Activated CD4-positive, alpha-beta T cell treated with anti-CD3 and anti-CD28 coated beads, Interleukin-2, amount 10 ng/mL, durations not matched to agents 7 days and 5 days (primary cell): ENCODE results near the gene ADIG. TPM values are rescaled to one million over a fixed set of nuclear protein-coding genes. Genes with fewer than 3 reads are reported as not detected.

Experiments
- CTCF ChIA-PET: fragments of 350-600 bp; sonication (Branson Sonifier 250); formaldehyde crosslinking; loops from one replicate; lab custom pipeline; 2021; ENCODE audit warnings: antibody characterized with exemption; lab: Charles Lee
- POLR2A ChIA-PET: fragments of 350-600 bp; sonication (Branson Sonifier 250); formaldehyde crosslinking; loops from one replicate; lab custom pipeline; 2021; ENCODE audit warnings: antibody characterized with exemption; lab: Charles Lee
- DNase-seq: peaks from one replicate; pipeline ENCODE4 v3.0.0-alpha.2; 2020
- H3K27ac Mint-ChIP-seq: one replicate; pipeline ENCODE4 v1.8.0; 2021; ENCODE audit warnings: mild to moderate bottlenecking, moderate library complexity, mixed read lengths
- H3K27me3 Mint-ChIP-seq: one replicate; pipeline ENCODE4 v1.8.0; 2021; ENCODE audit warnings: mixed read lengths
- H3K36me3 Mint-ChIP-seq: one replicate; pipeline ENCODE4 v1.8.0; 2021; ENCODE audit warnings: low read depth, mixed read lengths
- H3K4me1 Mint-ChIP-seq: one replicate; pipeline ENCODE4 v1.8.0; 2021; ENCODE audit warnings: mixed read lengths
- H3K4me3 Mint-ChIP-seq: one replicate; pipeline ENCODE4 v1.8.0; 2021; ENCODE audit warnings: mild to moderate bottlenecking, moderate library complexity, mixed read lengths
- H3K9me3 Mint-ChIP-seq: one replicate; pipeline ENCODE4 v1.8.0; 2021; ENCODE audit warnings: mixed read lengths
- total RNA-seq, 2 experiments: library from RNA; stranded (reverse); gene quantifications; one replicate each; pipeline ENCODE4 v1.2.3, GENCODE V29; 2021

The ADIG gene
- total RNA-seq, 2 experiments from 2014 or later = not detected

DNA sequence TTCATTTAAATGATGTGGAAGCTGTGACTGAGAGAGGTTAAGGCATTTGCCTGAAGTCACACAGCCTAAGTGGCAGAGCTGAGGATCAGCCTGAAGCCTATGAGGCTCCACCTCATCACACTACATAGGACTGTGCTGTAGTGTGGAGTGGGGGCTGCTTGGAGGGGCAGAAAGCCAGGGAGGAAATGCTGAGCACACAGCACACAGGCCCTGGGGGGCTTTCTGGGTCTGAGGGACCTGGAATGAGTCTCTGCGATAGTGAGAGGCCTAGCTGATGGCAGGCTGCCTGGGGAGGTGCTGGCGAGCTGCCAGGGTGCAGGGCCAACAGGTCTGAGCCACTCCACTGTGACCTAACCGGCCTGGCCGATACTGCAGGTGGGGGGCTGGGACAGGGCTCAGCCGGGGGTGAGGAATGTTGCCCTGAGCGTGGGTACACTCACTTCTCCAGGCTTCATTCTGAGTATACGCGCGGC lies 18.4 kb downstream of the ADIG start:
- peaks cover 48% of the 10 kb centered on the region for H3K27me3 Mint-ChIP-seq
- ChIA-PET POLR2A (no interaction called here), CTCF (no interaction called here)
- no peaks in the 10 kb centered on the region for H3K9me3 Mint-ChIP-seq
- no peak for DNase-seq
- no peak overlapping the region for H3K27ac Mint-ChIP-seq
- H3K4me1 Mint-ChIP-seq = peaks cover 8% of the 10 kb centered on the region
- no peak overlapping the region for H3K4me3 Mint-ChIP-seq
- no peaks in the 10 kb centered on the region for H3K36me3 Mint-ChIP-seq

DNA sequence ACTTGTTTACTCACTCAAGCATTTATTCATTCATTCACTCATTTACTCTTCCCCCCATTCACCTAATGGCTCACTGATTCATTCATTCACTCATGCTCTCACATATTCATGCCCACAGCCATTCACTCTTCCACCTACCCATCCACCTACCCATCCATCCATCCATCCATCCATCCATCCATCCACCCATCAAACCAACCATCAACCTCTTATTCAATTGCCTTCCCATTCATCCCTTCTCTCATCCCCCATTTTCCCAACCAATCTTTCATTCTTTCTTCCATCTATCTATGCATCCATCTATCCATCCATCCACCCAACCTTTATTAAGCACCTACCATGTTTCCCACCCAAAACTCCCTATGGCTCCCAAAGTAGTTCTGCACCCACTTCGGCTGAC lies 19.1 kb downstream of the ADIG start:
- POLR2A ChIA-PET = no interaction called here
- H3K4me1 Mint-ChIP-seq = peaks cover 8% of the 10 kb centered on the region
- peaks cover 52% of the 10 kb centered on the region for H3K27me3 Mint-ChIP-seq
- H3K9me3 Mint-ChIP-seq = no peaks in the 10 kb centered on the region
- DNase-seq = no peak
- H3K27ac Mint-ChIP-seq = no peak overlapping the region
- CTCF ChIA-PET = no interaction called here
- no peaks in the 10 kb centered on the region for H3K36me3 Mint-ChIP-seq
- no peak overlapping the region for H3K4me3 Mint-ChIP-seq

DNA sequence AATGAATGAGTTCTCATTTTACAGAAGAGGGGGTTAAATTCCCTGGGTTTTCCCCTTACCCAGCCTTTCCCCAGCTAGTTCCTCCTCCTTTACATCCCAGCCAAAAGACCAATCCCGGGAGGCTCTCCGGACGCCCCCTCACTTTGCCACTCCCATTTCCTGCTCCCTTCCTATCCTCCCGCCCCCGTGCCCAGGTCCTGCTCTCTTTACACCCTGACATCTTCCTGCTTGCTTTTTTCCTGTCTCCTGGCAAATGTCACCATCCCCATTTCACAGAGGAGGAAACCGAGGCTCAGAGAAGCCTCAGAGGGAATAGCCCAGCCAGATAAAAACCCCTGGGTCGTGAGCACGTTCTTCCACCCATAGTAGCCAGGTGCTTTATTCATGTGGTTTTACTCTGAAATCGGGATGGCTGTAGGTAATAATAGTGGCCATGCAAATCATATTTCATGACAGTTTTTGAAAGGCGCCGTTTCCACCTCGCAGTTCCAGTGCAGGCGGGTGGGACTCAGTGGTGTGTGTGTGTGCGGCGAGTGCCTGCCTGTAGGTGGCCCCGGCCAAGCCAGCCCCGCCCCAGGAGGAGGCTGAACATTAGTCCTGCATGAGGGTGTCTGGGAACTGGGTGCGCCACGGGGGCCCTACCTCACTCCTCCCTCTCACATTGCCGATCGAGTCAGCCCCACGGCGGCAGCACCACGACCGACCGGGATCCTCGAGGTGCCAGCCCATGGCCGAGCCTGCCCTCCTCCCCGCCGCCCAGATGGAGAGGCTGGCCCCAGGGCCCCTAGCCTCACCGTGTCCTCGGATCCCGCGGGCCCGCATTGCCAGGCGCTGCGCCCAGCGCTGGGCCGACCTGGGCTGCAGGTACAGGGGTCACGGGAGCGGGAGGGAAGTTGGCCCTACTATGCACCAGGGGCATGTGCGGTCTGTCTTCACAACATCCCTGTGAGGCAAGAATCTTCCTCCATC lies 20.5 kb downstream of the ADIG start, which contains the start of gene ARHGAP40:
Gene ARHGAP40, plus strand, starts transcription at position 594 of the 969 bp plus-strand sequence.
- DNase-seq = no peak
- Mint-ChIP-seq H3K9me3 (no peaks in the 10 kb centered on the region), H3K27ac (no peak within 1 kb of the TSS), H3K27me3 (peaks cover 60% of the 10 kb centered on the region), H3K4me3 (no peak within 1 kb of the TSS), H3K36me3 (no peaks in the 10 kb centered on the region), H3K4me1 (peaks cover 8% of the 10 kb centered on the region)
- ChIA-PET POLR2A (no interaction called here), CTCF (no interaction called here)

DNA sequence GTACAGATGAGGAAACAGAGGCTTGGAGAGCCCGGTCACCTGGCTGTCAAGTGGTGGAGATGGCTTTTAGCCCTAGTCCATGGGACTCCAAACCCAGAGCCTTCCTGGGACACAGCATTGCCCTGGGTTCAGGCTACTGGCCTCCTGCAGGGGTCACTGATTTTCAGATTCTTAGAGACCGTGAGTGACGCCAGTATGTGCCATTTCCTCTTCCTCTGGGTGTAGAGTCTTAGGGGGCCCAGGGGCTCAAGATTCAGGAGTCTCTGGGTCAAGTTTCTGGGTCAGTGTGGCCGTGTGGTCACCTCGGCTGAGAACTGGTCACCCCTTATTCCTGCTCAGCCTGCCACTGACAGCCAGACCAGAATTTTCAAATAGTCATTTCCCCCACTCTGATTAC lies 21.2 kb downstream of the ADIG start:
- Mint-ChIP-seq H3K9me3 (no peaks in the 10 kb centered on the region), H3K36me3 (no peaks in the 10 kb centered on the region), H3K4me1 (peaks cover 8% of the 10 kb centered on the region), H3K27me3 (peaks cover 63% of the 10 kb centered on the region), H3K27ac (no peak overlapping the region), H3K4me3 (no peak overlapping the region)
- CTCF ChIA-PET = no interaction called here
- POLR2A ChIA-PET = no interaction called here
- DNase-seq = no peak

DNA sequence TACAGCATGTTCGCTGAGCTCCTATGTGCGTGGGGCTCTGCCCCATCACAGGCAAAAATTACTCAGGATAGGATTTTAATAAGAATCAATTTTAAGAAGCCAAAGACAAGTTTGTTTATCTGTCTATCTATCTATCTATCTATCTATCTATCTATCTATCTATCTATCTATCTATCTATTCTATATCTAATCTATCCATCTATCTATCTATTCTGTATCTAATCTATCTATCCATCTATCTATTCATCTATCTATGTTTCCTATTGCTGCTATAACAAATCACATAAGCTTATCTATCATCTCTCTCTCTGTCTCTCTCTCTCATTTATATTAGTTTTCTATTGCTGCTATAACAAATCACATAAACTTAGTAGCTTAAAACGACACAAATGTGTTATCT lies 22.3 kb downstream of the ADIG start:
- Mint-ChIP-seq H3K4me1 (peaks cover 8% of the 10 kb centered on the region), H3K27me3 (peaks cover 64% of the 10 kb centered on the region), H3K9me3 (no peaks in the 10 kb centered on the region), H3K27ac (no peak overlapping the region), H3K36me3 (no peaks in the 10 kb centered on the region), H3K4me3 (no peak overlapping the region)
- CTCF ChIA-PET = interaction anchor here (1.1 kb wide), 1 partner anchor 12 kb away, joined by 4 read pairs; no protein-coding TSS in a partner anchor
- DNase-seq = no peak
- POLR2A ChIA-PET = no interaction called here

DNA sequence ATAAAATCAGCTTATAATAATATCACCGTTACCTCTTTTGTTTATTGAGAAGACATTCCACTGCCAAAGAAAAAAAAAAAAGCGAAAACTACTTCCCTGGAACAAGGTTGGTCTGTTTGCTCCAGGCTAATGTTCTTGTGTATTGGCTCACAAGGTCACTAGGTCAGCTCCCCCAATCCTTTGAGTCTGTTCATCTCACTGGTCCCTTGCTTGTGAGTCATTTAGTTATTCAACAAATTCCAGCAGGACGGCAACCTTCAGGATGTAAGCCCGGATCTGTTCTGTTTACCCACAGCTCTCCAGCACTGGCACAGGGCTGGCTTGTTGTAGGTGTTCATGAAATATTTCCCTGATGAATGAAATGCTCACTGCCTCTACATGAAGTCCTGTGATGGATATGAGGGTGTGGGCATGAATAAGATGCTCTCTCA lies 23.9 kb downstream of the ADIG start:
- no peaks in the 10 kb centered on the region for H3K9me3 Mint-ChIP-seq
- H3K36me3 Mint-ChIP-seq = no peaks in the 10 kb centered on the region
- H3K27ac Mint-ChIP-seq = no peak overlapping the region
- peaks cover 65% of the 10 kb centered on the region for H3K27me3 Mint-ChIP-seq
- CTCF ChIA-PET = no interaction called here
- no peak for DNase-seq
- no peak overlapping the region for H3K4me3 Mint-ChIP-seq
- POLR2A ChIA-PET = no interaction called here
- H3K4me1 Mint-ChIP-seq = peaks cover 8% of the 10 kb centered on the region

DNA sequence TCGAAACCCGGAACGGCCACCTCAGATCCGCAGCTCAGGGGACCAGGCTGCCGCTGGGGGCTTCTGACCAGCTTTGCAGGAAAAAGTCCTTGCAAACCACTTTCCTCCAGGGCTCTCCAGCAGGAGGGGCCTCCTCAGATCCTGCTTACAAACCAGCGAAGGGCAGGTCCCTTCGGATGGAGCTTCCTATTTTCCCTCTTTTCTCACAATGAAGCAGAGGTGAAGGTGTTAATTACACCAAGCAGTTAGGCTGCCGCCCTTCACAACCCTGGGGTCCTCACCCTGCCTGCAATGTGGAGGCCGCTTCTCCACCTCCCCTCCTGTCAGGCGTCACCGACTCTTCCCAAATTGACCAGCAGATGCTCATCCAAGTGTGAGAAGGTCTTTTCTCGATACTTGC lies 26.4 kb downstream of the ADIG start:
- Mint-ChIP-seq H3K4me3 (no peak overlapping the region), H3K4me1 (peaks cover 1% of the 10 kb centered on the region), H3K27me3 (peaks cover 47% of the 10 kb centered on the region), H3K36me3 (no peaks in the 10 kb centered on the region), H3K27ac (no peak overlapping the region), H3K9me3 (no peaks in the 10 kb centered on the region)
- ChIA-PET POLR2A (no interaction called here), CTCF (no interaction called here)
- DNase-seq = no peak

DNA sequence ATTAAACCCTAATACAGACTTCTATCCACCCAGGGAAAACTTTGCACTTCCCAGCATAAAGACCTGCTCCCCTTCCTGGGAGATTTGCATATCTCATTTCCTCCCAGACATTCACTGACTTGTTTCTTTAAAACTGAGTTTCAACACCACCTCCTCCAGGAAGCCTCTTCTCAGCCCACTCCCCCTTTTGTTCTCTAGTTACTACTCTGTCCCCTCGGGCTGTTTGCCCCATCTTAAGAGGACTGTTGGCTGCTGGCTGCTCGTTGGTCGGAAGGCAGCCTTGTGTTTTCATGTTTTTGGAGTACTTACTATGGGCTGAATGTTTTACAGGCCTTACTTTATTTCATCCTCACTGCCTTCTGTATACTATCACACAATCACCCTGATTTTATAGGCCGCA lies 27.2 kb downstream of the ADIG start:
- Mint-ChIP-seq H3K4me1 (no peaks in the 10 kb centered on the region), H3K27ac (no peak overlapping the region), H3K4me3 (no peak overlapping the region), H3K36me3 (no peaks in the 10 kb centered on the region), H3K27me3 (peaks cover 43% of the 10 kb centered on the region), H3K9me3 (no peaks in the 10 kb centered on the region)
- CTCF ChIA-PET = no interaction called here
- DNase-seq = no peak
- POLR2A ChIA-PET = no interaction called here

DNA sequence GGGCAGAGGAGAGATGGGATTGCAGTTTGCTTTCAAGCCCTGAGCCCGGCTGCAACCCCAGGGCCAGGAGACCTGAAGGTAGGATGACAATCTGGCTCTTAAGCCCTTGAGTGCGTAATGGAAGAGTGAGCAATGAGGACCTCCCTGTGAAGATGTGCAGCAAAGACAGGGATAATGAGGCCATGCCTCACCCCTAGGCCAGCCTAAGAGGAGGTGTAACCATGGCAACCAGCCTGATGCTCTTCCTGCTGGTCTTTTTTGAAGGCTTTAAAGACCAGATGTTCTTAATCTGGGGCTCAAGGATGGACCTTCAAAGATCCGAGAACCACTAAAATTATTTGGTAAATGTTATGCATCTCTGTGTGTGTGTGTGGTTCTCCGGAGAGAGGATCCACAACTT lies 28.8 kb downstream of the ADIG start:
- CTCF ChIA-PET = no interaction called here
- Mint-ChIP-seq H3K9me3 (no peaks in the 10 kb centered on the region), H3K4me3 (no peak overlapping the region), H3K27me3 (peaks cover 33% of the 10 kb centered on the region), H3K27ac (no peak overlapping the region), H3K4me1 (no peaks in the 10 kb centered on the region), H3K36me3 (no peaks in the 10 kb centered on the region)
- POLR2A ChIA-PET = no interaction called here
- DNase-seq = no peak

DNA sequence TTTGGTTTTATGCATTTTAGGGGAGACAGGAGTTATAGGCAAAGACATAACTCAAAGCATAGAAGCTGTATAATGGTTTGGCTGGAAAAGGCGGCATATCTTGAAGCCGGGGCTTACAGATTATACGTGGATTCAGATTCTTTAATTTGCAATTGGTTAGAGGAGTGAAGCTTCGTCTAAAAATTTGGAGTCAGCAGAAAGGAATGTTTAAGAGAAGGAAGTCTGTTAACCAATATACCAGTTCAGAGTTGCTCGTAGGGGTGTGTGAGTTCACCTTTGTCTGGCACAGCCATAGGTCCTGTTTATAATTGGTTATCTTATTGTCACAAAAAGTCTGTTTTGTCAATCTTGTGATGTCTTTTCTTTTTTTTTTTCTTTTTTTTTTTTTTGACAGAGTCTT lies 29.5 kb downstream of the ADIG start:
- Mint-ChIP-seq H3K27me3 (peaks cover 28% of the 10 kb centered on the region), H3K4me3 (no peak overlapping the region), H3K27ac (no peak overlapping the region), H3K4me1 (no peaks in the 10 kb centered on the region), H3K36me3 (no peaks in the 10 kb centered on the region), H3K9me3 (no peaks in the 10 kb centered on the region)
- ChIA-PET POLR2A (no interaction called here), CTCF (no interaction called here)
- DNase-seq = no peak

DNA sequence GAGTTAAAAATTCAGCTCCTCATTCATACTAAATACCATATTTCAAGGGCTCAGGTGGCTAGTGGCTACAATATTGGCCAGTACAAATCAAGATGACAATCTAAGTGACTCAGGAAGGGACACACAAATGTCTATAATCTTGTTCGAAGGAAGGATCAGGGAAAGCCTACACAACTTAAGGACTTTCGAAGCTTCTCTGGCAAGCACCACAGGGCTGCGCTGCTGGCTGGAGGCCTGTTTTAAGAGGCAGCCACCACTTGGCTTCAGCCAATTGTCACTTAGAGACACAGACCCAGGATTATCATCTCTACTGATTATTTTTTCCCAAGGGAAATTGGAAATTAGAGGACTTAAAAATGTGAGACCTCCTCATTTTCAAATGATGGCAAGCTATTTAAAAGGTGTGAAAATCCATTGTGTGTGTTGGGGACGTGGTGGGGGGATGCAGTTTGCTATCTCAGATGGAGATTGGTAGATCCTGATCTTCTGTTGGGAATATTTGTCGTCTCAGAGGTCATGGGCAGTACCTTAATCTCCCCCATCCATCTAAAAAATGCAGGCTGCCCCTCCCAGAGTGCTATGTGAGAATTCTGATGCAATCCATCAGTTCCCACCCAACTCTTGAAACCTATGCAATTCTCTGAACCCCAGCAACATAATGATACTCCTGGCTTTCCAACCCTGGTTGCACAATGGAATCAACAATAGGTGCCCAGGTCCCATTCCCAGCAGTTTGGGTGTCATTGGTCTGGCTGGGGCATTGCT lies 31.9 kb downstream of the ADIG start:
- ChIA-PET CTCF (no interaction called here), POLR2A (no interaction called here)
- Mint-ChIP-seq H3K36me3 (no peaks in the 10 kb centered on the region), H3K4me1 (no peaks in the 10 kb centered on the region), H3K27ac (no peak overlapping the region), H3K4me3 (no peak overlapping the region), H3K27me3 (peaks cover 13% of the 10 kb centered on the region), H3K9me3 (no peaks in the 10 kb centered on the region)
- DNase-seq = no peak

DNA sequence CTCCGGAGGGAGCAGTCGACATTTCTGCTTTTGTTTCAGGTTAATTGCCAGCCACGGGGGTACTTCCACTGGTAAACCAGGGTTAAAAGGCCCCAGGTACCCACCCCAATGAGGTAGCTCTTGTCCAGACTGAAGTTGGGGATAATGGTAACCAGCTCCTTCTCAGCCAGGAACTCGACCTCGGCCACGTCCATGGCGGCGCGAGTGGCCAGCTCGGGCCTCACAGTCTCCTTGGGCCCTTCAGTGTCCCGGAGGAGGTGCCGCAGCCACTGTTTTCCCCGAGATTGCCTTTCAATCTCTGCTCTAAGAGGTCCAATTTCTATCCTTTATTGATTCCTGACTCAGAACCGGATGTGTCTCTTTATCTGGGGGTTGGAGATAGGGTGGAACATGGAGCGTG lies 34.3 kb downstream of the ADIG start:
- Mint-ChIP-seq H3K4me1 (no peaks in the 10 kb centered on the region), H3K9me3 (no peaks in the 10 kb centered on the region), H3K27me3 (peaks cover 13% of the 10 kb centered on the region), H3K27ac (no peak overlapping the region), H3K36me3 (no peaks in the 10 kb centered on the region), H3K4me3 (no peak overlapping the region)
- ChIA-PET POLR2A (no interaction called here), CTCF (interaction anchor here (1.4 to 1.8 kb wide), 2 partner anchors 12 to 19 kb away, joined by 3 to 4 read pairs; no protein-coding TSS in a partner anchor)
- no peak for DNase-seq

DNA sequence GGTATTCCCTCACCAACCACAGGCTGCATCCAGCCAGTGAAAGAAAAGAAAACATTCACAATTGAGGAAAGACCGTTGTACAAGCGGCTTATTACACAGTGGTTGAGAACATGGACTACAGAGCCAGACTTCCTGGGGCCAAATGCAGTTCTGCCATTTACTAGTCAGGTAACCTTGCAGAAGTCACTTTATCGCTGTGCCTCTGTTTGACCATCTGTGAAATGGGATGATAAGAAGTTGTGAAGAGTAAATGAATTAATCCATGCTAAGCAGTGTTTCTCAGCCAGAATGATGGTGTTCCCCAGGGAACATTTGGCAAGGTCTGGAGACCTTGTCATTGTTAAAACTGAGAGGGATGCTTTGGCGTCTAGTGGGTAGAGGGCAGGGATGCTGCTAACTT lies 35.5 kb downstream of the ADIG start:
- Mint-ChIP-seq H3K36me3 (no peaks in the 10 kb centered on the region), H3K9me3 (no peaks in the 10 kb centered on the region), H3K4me1 (no peaks in the 10 kb centered on the region), H3K27ac (no peak overlapping the region), H3K27me3 (peaks cover 16% of the 10 kb centered on the region), H3K4me3 (no peak overlapping the region)
- ChIA-PET CTCF (no interaction called here), POLR2A (no interaction called here)
- no peak for DNase-seq
